Measurements from ENCODE around the gene GRAMD1A.

GRAMD1A gene

GRCh38 chr19:35056513-35057063 lies 56.5 kb downstream of the GRAMD1A start:
- no peak for DNase-seq

DNA sequence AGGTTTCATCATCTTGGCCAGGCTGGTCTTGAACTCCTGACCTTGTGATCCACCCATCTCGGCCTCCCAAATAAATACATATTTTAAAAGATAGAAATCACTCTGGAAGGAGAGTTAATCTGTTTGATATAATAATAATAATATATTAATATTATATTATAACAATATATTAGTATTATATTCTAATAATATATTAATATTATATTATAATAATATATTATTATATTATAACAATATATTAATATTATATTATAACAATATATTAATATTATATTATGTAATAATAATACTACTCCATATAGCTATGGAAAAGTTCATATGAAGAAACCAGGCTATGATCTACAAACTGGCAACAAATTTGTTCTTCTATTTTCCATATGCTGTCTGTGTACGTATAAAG lies 58.2 kb downstream of the GRAMD1A start:
- DNase-seq = no peak

- no peak for DNase-seq
Measured at GRCh38 chr19:35059006-35059798, 59.1 kb downstream of the GRAMD1A start.

DNA sequence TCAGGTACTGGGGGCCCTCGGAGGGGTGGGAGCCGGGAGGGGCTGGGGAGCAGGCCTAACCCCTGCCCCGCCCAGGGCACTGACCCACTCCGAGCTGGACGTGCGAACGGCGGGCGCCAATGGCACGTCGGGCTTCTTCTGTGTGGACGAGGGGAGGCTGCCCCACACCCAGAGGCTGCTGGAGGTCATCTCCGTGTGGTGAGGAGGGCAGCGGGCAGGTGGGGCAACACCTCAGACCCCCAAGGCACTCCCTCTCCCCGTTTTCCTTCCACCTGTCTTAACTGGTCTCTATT lies 59.6 kb downstream of the GRAMD1A start:
- DNase-seq = no peak

- no peak for DNase-seq
Measured at GRCh38 chr19:35060160-35060855, 60.2 kb downstream of the GRAMD1A start.

- DNase-seq = no peak
Measured at GRCh38 chr19:35061583-35062373, 61.7 kb downstream of the GRAMD1A start.

- no peak for DNase-seq
Measured at GRCh38 chr19:35062942-35063341, 62.8 kb downstream of the GRAMD1A start.

- DNase-seq = no peak
Measured at GRCh38 chr19:35063940-35064818, 64.1 kb downstream of the GRAMD1A start.

DNA sequence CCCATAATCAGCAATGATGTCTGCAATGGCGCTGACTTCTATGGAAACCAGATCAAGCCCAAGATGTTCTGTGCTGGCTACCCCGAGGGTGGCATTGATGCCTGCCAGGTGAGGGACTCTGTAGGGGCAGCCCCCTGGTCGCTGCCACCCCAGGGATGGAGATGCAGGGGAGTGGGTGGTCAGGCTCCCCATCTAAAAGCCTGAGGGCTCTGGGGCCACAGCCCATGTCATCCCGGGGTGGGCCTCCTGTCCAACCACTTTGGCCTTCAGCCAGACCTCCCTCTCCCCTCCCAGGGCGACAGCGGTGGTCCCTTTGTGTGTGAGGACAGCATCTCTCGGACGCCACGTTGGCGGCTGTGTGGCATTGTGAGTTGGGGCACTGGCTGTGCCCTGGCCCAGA lies 65.5 kb downstream of the GRAMD1A start:
- no peak for DNase-seq

GRCh38 chr19:35066121-35066520 lies 66.0 kb downstream of the GRAMD1A start:
- DNase-seq = no peak

DNA sequence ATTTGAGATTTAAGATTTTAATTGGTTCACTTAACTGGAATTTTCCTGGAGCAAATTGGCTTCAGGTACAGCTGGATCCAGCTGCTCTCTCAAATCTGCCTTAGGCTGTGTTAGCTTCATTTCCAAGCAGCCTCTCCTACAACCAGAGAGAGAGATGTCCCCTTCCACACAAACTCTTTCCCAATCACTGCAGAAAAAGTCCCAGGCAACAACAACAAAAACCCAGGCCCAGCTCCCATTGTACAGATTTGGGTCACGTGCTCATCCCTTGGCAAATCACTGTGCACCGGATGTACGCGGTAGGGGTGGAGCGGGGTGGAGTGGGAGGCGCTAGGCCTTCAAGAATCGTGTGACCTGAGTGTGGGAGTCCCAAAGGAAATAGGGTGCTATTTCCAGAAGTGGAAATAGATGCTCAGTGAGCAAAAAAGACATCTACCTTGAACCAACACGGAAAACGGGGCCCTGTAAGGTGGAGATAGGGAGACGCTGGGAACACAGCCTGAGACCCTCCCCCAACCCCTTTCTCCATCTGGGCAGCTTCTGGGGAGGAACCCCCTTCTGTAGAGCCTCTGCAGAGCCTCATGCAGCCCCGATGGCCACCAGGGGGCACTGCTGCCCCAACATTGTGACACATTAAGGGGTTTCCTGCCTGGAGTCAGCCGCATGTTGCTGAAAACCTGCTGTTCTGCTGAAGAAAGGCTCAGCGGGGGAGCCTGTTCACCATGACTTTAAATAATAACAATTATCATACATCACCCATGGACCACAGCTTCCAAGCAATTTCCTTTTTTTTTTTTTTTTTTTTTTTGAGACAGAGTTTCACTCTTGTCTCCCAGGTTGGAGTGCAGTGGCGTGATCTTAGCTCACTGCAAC lies 66.8 kb downstream of the GRAMD1A start:
- peak; percentile 91 for DNase-seq

GRCh38 chr19:35068941-35069634 lies 69.0 kb downstream of the GRAMD1A start:
- no peak for DNase-seq

DNA sequence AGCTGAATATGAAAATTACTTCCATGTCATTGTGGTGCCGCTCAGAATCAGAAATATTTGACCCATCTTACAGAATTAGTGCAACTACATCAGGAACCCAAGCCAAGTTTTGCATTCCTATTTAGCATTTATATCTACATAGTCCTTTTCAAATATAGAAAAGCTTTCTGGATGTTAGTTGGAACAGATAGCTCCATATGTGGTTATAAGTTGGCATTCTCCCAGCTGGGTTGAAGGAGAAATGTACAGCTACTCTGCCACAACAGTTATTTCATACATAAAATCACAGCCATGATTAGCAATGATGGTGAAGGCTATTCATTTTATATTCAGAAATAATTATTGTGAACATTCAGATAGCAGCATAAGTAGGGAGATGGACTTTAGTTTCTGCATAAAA lies 69.6 kb downstream of the GRAMD1A start:
- no peak for DNase-seq

GRCh38 chr19:35070471-35070870 lies 70.3 kb downstream of the GRAMD1A start:
- no peak for DNase-seq

- no peak for DNase-seq
Measured at GRCh38 chr19:35073516-35073915, 73.4 kb downstream of the GRAMD1A start.

GRCh38 chr19:35073941-35074340 lies 73.8 kb downstream of the GRAMD1A start:
- DNase-seq = no peak

DNA sequence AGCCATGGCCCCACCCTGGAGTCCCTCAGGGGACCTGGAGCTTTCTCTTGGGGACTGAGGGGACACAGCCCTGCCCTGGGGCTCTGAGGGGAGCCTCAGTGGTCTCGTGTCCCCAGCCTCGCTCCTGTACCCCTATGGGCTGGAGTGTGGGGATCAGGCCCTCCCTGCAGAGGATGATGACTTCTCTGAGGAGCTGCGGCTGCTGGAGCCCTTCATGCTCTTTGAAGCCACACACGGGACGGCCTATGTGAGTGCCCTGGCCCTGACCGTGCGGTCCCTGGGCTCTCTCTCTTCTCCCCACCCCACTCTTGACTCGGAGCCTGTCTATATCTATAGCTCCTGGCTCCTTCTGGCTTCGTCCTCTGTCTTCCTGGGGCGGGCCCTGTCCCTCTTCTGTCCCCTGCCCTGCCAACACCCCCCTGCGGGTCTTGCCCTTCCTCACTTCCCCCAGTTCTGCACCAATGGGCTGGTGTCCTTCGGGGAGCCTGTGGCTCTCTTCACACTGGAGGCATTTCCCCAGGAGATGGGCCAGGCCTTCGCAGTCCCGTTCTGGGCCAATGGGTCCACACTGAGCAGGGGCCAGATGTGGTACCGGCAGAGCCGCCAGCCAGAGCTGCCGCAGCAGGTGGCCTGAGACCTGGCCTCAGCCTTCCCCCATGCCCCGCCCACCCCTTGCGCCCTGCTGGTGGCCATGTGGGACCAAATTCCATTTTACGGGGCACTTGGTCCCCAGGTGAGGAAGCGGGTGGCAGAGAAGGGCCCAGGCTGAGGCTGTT lies 74.5 kb downstream of the GRAMD1A start:
- no peak for DNase-seq

DNA sequence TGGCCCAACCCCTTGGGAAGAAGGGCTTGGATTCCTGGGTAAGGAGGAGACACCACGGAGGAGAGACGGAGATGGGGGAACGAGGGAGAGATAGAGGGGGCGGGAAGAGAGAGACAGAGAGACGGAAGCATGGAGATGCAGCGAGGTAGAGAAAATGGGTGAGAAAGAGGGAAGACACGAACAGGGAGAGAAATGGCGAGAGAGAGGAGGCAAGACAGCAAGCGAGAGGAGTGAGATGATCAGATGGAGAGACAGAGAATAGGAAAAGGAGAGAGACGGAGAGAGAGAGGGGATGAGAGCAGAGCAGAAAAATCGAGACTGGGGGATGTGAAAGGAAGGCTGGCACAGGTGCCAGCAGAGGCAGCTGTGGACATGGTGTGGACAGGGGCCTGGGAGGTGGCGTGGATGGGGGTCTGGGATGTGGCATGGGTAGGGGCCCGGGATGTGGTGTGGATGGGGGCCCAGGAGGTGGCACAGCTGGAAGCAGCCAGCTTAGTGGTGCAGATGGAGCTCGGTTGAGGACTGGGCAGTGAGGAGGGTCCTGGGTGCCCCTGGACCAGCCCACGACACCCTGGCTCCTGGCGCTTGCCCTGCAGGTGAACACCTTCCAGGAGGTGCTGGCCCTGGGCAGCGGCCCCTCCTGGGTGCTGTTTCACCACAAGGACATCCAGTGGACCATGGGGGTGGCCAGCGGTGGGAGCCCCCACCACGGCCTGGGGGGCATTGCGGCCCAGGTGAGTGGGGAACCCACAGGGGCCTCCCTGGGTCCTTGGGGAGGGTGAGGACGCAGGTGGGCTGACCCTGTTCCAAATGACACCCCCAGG lies 75.3 kb downstream of the GRAMD1A start:
- no peak for DNase-seq

DNA sequence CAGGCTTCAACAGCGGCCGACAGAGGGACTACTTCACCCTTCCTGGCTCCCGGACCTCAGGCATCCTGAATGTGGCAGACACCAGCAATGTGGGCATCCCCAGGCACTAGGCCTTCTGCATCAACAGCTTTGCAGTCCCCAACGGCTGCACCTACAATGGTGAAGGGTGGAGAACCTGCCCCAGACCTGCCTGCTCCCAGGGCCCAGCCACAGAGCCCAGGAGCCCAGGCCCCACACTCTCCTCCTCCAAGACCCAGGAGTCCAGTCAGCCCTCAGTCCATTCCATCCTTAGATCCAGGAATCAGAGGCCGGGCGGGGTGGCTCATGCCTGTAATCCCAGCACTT lies 75.9 kb downstream of the GRAMD1A start:
- no peak for DNase-seq
